GM23338 (cell line): Measurements from ENCODE around the gene CFTR. TPM values are rescaled to one million over a fixed set of nuclear protein-coding genes. Genes with fewer than 3 reads are reported as not detected.

Source experiments
- ATAC-seq: fragments of 200-7000 bp; cut with Tn5 transposase; 3 replicates; pipeline ENCODE4 v1.9.1; 2020
- DNase-seq: peaks from one replicate; pipeline ENCODE4 v3.0.0-alpha.2; 2015; ENCODE audit warnings: low spot score
- H2AFZ ChIP-seq: fragments of 200-600 bp; sonication (generic); 2 replicates; pipeline ENCODE4 v1.8.0; 2016; ENCODE audit warnings: antibody characterized with exemption, mild to moderate bottlenecking, moderate library complexity
- H3F3A ChIP-seq: fragments of 200-600 bp; sonication (generic); replicated peaks from 2 replicates; pipeline ENCODE4 v1.8.0; 2017; ENCODE audit warnings: antibody characterized with exemption, mixed run types, low read depth
- H3K27ac ChIP-seq: fragments of 200-600 bp; sonication (generic); 2 replicates; pipeline ENCODE4 v1.6.1; 2016; ENCODE audit warnings: low read depth
- H3K27me3 ChIP-seq: fragments of 200-600 bp; sonication (generic); 2 replicates; pipeline ENCODE4 v1.8.0; 2016; ENCODE audit warnings: mild to moderate bottlenecking, mixed run types, moderate library complexity; ENCODE audit not compliant: insufficient read depth
- H3K36me3 ChIP-seq: fragments of 200-600 bp; sonication (generic); 2 replicates; pipeline ENCODE4 v1.8.0; 2016; ENCODE audit warnings: mild to moderate bottlenecking; ENCODE audit not compliant: insufficient read depth
- H3K4me1 ChIP-seq: fragments of 200-600 bp; sonication (generic); 2 replicates; pipeline ENCODE4 v1.8.0; 2016; ENCODE audit warnings: mild to moderate bottlenecking, moderate library complexity; ENCODE audit not compliant: insufficient read depth
- H3K4me2 ChIP-seq: fragments of 200-600 bp; sonication (generic); 2 replicates; pipeline ENCODE4 v1.7.1; 2017; ENCODE audit warnings: mixed run types
- H3K4me3 ChIP-seq: fragments of 200-600 bp; sonication (generic); 2 replicates; pipeline ENCODE4 v1.6.1; 2016; ENCODE audit warnings: mixed run types
- H3K79me2 ChIP-seq: fragments of 200-600 bp; sonication (generic); replicated peaks from 2 replicates; pipeline ENCODE4 v1.8.0; 2017; ENCODE audit warnings: mild to moderate bottlenecking; ENCODE audit not compliant: insufficient read depth
- H3K9me2 ChIP-seq: fragments of 200-600 bp; sonication (generic); 2 replicates; pipeline ENCODE4 v1.8.0; 2017; ENCODE audit not compliant: insufficient read depth
- H4K20me1 ChIP-seq: fragments of 200-600 bp; sonication (generic); replicated peaks from 2 replicates; pipeline ENCODE4 v1.8.0; 2017; ENCODE audit warnings: mild to moderate bottlenecking; ENCODE audit not compliant: insufficient read depth
- H3K27ac Mint-ChIP-seq: 2 replicates; pipeline ENCODE4 v1.8.0; 2020; ENCODE audit warnings: inconsistent platforms, mild to moderate bottlenecking, moderate library complexity, mixed read lengths
- H3K27me3 Mint-ChIP-seq: 3 replicates; pipeline ENCODE4 v1.8.0; 2022; ENCODE audit warnings: low read depth, mild to moderate bottlenecking, moderate library complexity, mixed read lengths, inconsistent platforms; ENCODE audit not compliant: insufficient read depth, poor library complexity
- H3K36me3 Mint-ChIP-seq: 3 replicates; pipeline ENCODE4 v1.8.0; 2021; ENCODE audit warnings: low read depth, mild to moderate bottlenecking, inconsistent platforms, moderate library complexity, mixed read lengths
- H3K4me1 Mint-ChIP-seq: 3 replicates; pipeline ENCODE4 v1.8.0; 2020; ENCODE audit warnings: mild to moderate bottlenecking, inconsistent platforms, mixed read lengths
- H3K4me3 Mint-ChIP-seq: 3 replicates; pipeline ENCODE4 v1.8.0; 2021; ENCODE audit warnings: moderate library complexity, mild to moderate bottlenecking, inconsistent platforms, mixed read lengths
- H3K9me3 Mint-ChIP-seq: 3 replicates; pipeline ENCODE4 v1.8.0; 2020; ENCODE audit warnings: moderate library complexity, mild to moderate bottlenecking, inconsistent platforms, mixed read lengths
- CREB1 ChIP-seq: fragments of 250-450 bp; sonication (Bioruptor Pico); IDR thresholded peaks from 2 replicates; pipeline ENCODE4 v1.5.0; 2020; ENCODE audit warnings: low read depth, mild to moderate bottlenecking, moderate library complexity
- ETS1 ChIP-seq: IDR thresholded peaks from 2 replicates; pipeline ENCODE4 v1.6.1; 2016; ENCODE audit warnings: antibody characterized with exemption
- EZH2 ChIP-seq: fragments of 200-600 bp; sonication (generic); IDR thresholded peaks from one replicate; pipeline ENCODE4 v1.8.0; 2017; ENCODE audit warnings: antibody characterized with exemption, mild to moderate bottlenecking, low read depth; ENCODE audit not compliant: unreplicated experiment
- EZH2phosphoT487 ChIP-seq: fragments of 200-600 bp; sonication (generic); IDR thresholded peaks from one replicate; pipeline ENCODE4 v1.8.1; 2018; ENCODE audit warnings: antibody characterized with exemption; ENCODE audit not compliant: unreplicated experiment
- JUNB ChIP-seq: IDR thresholded peaks from one replicate; pipeline ENCODE4 v1.6.1; 2016; ENCODE audit warnings: antibody characterized with exemption; ENCODE audit not compliant: unreplicated experiment
- NANOG ChIP-seq: IDR thresholded peaks from 2 replicates; pipeline ENCODE4 v1.6.1; 2016; ENCODE audit warnings: antibody characterized with exemption, borderline replicate concordance
- POLR2AphosphoS5 ChIP-seq: IDR thresholded peaks from 2 replicates; pipeline ENCODE4 v1.6.1; 2016; ENCODE audit warnings: antibody characterized with exemption, low read depth
- STAT1 ChIP-seq: IDR thresholded peaks from one replicate; pipeline ENCODE4 v1.6.1; 2016; ENCODE audit warnings: antibody characterized with exemption; ENCODE audit not compliant: unreplicated experiment
- ZNF114 ChIP-seq: fragments of 250-450 bp; sonication (Bioruptor Pico); IDR thresholded peaks from 2 replicates; pipeline ENCODE4 v1.5.0; 2020; ENCODE audit warnings: mild to moderate bottlenecking, moderate library complexity
- ZNF331 ChIP-seq: fragments of 250-450 bp; sonication (Bioruptor Pico); IDR thresholded peaks from 2 replicates; pipeline ENCODE4 v1.5.0; 2020; ENCODE audit warnings: low read depth, mild to moderate bottlenecking, moderate library complexity
- polyA plus RNA-seq: library from polyadenylated mRNA; unstranded; fragments of >200 nt; fragmentation: Nextera tagmentation; extraction: Ambion mirVana; gene quantifications from 2 replicates; pipeline ENCODE4 v1.2.1, GENCODE V29; 2016
- total RNA-seq: library from RNA; depleted of rRNA; stranded (reverse); fragments of >200 nt; shearing (Covaris generic); gene quantifications from 2 replicates; pipeline ENCODE4 v1.2.3, GENCODE V29; 2014
- TF ChIP-seq, protein P1 (sequence below), 2 experiments: fragments of 200-600 bp in 1 of 2; sonication (generic) in 1 of 2; conservative IDR thresholded peaks; 2 replicates each; pipeline versions ENCODE4 v1.5.1 to v1.6.1; 2016 to 2017; ENCODE audit warnings: antibody characterized with exemption in 2 of 2, low read depth in 2 of 2, mild to moderate bottlenecking in 2 of 2, moderate library complexity in 1 of 2
- TF ChIP-seq, protein P2 (sequence below): fragments of 250-450 bp; sonication (Bioruptor Pico); IDR thresholded peaks from 2 replicates; pipeline ENCODE4 v1.5.0; 2020; ENCODE audit warnings: mild to moderate bottlenecking, moderate library complexity

The CFTR gene
- total and polyA plus RNA-seq, 2 experiments from 2014 or later, result 0.45 to 1.2 TPM

DNA sequence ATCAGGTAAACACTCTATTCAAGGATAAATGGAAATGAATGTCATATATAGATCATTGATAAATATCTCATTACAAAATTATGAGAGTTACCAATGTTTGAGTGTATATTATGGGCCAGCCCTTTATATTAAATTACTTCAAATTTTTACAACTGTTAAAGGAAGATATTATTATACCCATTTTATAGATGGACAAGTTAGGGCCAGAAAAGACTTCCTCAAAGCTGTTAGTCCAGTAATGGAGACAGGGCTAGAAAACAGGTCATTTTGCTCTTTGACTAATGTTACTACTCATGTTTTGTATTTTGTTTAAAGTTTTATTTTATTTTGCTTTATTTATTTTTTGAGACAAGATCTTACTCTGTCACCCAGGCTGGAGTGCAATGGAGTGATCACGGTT, 101.6 kb downstream of the CFTR start (continued):
- TF ChIP-seq EZH2phosphoT487 (no peak), JUNB (no peak), EZH2 (no peak), NANOG (no peak), CREB1 (CRISPR knock-in tag) (no peak), POLR2AphosphoS5 (no peak)
- TF ChIP-seq, protein P1, sequence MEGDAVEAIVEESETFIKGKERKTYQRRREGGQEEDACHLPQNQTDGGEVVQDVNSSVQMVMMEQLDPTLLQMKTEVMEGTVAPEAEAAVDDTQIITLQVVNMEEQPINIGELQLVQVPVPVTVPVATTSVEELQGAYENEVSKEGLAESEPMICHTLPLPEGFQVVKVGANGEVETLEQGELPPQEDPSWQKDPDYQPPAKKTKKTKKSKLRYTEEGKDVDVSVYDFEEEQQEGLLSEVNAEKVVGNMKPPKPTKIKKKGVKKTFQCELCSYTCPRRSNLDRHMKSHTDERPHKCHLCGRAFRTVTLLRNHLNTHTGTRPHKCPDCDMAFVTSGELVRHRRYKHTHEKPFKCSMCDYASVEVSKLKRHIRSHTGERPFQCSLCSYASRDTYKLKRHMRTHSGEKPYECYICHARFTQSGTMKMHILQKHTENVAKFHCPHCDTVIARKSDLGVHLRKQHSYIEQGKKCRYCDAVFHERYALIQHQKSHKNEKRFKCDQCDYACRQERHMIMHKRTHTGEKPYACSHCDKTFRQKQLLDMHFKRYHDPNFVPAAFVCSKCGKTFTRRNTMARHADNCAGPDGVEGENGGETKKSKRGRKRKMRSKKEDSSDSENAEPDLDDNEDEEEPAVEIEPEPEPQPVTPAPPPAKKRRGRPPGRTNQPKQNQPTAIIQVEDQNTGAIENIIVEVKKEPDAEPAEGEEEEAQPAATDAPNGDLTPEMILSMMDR (conservative IDR thresholded peaks at IDR 0.05; ENCODE audit: low read depth in 2 of 2), result no peak

DNA sequence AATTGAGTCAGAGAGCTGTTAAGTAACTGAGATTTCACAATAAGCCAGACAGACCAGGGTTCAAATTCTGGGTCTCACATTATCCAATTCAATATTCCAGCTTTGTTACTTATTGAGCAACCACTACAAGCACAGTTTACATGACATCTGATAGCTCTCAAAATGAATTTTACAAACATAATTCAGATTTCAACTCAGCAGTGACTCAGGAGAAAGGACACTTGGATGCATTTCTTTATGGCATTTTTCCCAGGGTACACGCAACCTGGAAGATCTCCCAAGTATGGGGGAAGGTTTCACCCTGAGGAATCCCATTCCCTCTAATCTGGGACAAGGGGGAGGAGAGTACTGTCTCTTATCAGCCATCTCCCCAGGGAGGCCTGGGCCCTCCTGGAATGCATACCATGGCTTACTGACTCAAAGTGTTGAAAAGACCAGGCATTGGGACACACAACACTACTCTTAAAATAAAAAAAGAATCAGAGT, 102.4 kb downstream of the CFTR start:
- Histone ChIP-seq H3K36me3 (no peaks in the 10 kb centered on the region), H3K27ac (no peak overlapping the region), H3K4me1 (no peaks in the 10 kb centered on the region), H3K4me2 (no peak overlapping the region), H3K27me3 (no peaks in the 10 kb centered on the region), H4K20me1 (no peaks in the 10 kb centered on the region), H3F3A (no peaks in the 10 kb centered on the region), H2AFZ (no peak overlapping the region), H3K9me2 (no peaks in the 10 kb centered on the region), H3K4me3 (no peak overlapping the region), H3K79me2 (no peaks in the 10 kb centered on the region)
- H3K4me1 Mint-ChIP-seq, result peaks cover 4% of the 10 kb centered on the region
- ATAC-seq (peak; percentile 78), DNase-seq (peak; percentile 34)
- H3K27ac Mint-ChIP-seq, result peak overlapping the region; percentile 23; the same call in 1 of the 2 replicates
- no peak overlapping the region for H3K4me3 Mint-ChIP-seq
- H3K9me3 Mint-ChIP-seq, result no peaks in the 10 kb centered on the region
- H3K27me3 Mint-ChIP-seq, result peaks cover 1% of the 10 kb centered on the region
- no peaks in the 10 kb centered on the region for H3K36me3 Mint-ChIP-seq
- no peak for TF ChIP-seq NANOG
- no peak for TF ChIP-seq JUNB
- TF ChIP-seq EZH2, result no peak
- TF ChIP-seq ZNF114 (CRISPR knock-in tag), result no peak
- TF ChIP-seq, protein P1 (conservative IDR thresholded peaks at IDR 0.05; ENCODE audit: low read depth in 2 of 2), result no peak
- no peak for TF ChIP-seq EZH2phosphoT487
- TF ChIP-seq, protein P2, sequence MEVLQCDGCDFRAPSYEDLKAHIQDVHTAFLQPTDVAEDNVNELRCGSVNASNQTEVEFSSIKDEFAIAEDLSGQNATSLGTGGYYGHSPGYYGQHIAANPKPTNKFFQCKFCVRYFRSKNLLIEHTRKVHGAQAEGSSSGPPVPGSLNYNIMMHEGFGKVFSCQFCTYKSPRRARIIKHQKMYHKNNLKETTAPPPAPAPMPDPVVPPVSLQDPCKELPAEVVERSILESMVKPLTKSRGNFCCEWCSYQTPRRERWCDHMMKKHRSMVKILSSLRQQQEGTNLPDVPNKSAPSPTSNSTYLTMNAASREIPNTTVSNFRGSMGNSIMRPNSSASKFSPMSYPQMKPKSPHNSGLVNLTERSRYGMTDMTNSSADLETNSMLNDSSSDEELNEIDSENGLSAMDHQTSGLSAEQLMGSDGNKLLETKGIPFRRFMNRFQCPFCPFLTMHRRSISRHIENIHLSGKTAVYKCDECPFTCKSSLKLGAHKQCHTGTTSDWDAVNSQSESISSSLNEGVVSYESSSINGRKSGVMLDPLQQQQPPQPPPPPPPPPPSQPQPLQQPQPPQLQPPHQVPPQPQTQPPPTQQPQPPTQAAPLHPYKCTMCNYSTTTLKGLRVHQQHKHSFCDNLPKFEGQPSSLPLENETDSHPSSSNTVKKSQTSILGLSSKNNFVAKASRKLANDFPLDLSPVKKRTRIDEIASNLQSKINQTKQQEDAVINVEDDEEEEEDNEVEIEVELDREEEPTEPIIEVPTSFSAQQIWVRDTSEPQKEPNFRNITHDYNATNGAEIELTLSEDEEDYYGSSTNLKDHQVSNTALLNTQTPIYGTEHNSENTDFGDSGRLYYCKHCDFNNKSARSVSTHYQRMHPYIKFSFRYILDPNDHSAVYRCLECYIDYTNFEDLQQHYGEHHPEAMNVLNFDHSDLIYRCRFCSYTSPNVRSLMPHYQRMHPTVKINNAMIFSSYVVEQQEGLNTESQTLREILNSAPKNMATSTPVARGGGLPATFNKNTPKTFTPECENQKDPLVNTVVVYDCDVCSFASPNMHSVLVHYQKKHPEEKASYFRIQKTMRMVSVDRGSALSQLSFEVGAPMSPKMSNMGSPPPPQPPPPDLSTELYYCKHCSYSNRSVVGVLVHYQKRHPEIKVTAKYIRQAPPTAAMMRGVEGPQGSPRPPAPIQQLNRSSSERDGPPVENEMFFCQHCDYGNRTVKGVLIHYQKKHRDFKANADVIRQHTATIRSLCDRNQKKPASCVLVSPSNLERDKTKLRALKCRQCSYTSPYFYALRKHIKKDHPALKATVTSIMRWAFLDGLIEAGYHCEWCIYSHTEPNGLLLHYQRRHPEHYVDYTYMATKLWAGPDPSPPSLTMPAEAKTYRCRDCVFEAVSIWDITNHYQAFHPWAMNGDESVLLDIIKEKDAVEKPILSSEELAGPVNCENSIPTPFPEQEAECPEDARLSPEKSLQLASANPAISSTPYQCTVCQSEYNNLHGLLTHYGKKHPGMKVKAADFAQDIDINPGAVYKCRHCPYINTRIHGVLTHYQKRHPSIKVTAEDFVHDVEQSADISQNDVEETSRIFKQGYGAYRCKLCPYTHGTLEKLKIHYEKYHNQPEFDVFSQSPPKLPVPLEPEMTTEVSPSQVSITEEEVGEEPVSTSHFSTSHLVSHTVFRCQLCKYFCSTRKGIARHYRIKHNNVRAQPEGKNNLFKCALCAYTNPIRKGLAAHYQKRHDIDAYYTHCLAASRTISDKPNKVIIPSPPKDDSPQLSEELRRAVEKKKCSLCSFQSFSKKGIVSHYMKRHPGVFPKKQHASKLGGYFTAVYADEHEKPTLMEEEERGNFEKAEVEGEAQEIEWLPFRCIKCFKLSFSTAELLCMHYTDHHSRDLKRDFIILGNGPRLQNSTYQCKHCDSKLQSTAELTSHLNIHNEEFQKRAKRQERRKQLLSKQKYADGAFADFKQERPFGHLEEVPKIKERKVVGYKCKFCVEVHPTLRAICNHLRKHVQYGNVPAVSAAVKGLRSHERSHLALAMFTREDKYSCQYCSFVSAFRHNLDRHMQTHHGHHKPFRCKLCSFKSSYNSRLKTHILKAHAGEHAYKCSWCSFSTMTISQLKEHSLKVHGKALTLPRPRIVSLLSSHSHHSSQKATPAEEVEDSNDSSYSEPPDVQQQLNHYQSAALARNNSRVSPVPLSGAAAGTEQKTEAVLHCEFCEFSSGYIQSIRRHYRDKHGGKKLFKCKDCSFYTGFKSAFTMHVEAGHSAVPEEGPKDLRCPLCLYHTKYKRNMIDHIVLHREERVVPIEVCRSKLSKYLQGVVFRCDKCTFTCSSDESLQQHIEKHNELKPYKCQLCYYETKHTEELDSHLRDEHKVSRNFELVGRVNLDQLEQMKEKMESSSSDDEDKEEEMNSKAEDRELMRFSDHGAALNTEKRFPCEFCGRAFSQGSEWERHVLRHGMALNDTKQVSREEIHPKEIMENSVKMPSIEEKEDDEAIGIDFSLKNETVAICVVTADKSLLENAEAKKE (CRISPR knock-in tag), result no peak
- no peak for TF ChIP-seq STAT1
- no peak for TF ChIP-seq ETS1
- TF ChIP-seq POLR2AphosphoS5, result no peak
- no peak for TF ChIP-seq CREB1 (CRISPR knock-in tag)
- TF ChIP-seq ZNF331 (CRISPR knock-in tag), result no peak
